DOHH2 (cell line): Measurements from ENCODE around the gene HOXA1.
A peak's percentile ranks its signal among the peaks of the same experiment; 100 is the strongest.

Source experiments
- H3F3A ChIP-seq: fragments of 200-600 bp; sonication (generic), shearing (Covaris generic); 2 replicates; pipeline ENCODE4 v1.6.0; 2016; ENCODE audit warnings: antibody characterized with exemption, mild to moderate bottlenecking; ENCODE audit not compliant: control insufficient read depth, insufficient read depth
- H3K27ac ChIP-seq: fragments of 200-600 bp; sonication (generic); 2 replicates; pipeline ENCODE4 v1.5.1; 2014; ENCODE audit warnings: low read depth, mild to moderate bottlenecking, low read length, moderate library complexity
- H3K27me3 ChIP-seq: fragments of 200-600 bp; sonication (generic); 2 replicates; pipeline ENCODE4 v1.6.1; 2014; ENCODE audit warnings: mild to moderate bottlenecking, low read length, mixed read lengths; ENCODE audit not compliant: control insufficient read depth
- H3K36me3 ChIP-seq: fragments of 200-600 bp; sonication (generic); 2 replicates; pipeline ENCODE4 v1.6.1; 2014; ENCODE audit warnings: mild to moderate bottlenecking, low read length, moderate library complexity, mixed read lengths; ENCODE audit not compliant: control insufficient read depth
- H3K4me1 ChIP-seq: fragments of 200-600 bp; sonication (generic); 2 replicates; pipeline ENCODE4 v1.6.1; 2014; ENCODE audit warnings: mild to moderate bottlenecking, low read length, mixed read lengths; ENCODE audit not compliant: control insufficient read depth
- H3K4me2 ChIP-seq: fragments of 200-600 bp; sonication (generic); 2 replicates; pipeline ENCODE4 v1.6.0; 2014; ENCODE audit warnings: mild to moderate bottlenecking, low read length, moderate library complexity
- H3K4me3 ChIP-seq: fragments of 200-600 bp; sonication (generic); 2 replicates; pipeline ENCODE4 v1.5.1; 2014; ENCODE audit warnings: mild to moderate bottlenecking, low read length, mixed read lengths
- H3K79me2 ChIP-seq: fragments of 200-600 bp; sonication (generic); 2 replicates; pipeline ENCODE4 v1.6.1; 2014; ENCODE audit warnings: mild to moderate bottlenecking, low read length, mixed read lengths; ENCODE audit not compliant: control insufficient read depth
- H3K9me2 ChIP-seq: fragments of 200-600 bp; sonication (generic); replicated peaks from 2 replicates; pipeline ENCODE4 v1.6.1; 2014; ENCODE audit warnings: mild to moderate bottlenecking, low read length, mixed read lengths; ENCODE audit not compliant: control insufficient read depth
- H3K9me3 ChIP-seq: fragments of 200-600 bp; sonication (generic); 2 replicates; pipeline ENCODE4 v1.6.1; 2014; ENCODE audit warnings: antibody characterized with exemption, low read length, mixed read lengths; ENCODE audit not compliant: control insufficient read depth, insufficient read depth
- H4K20me1 ChIP-seq: fragments of 200-600 bp; sonication (generic); 2 replicates; pipeline ENCODE4 v1.6.0; 2014; ENCODE audit warnings: low read depth, mild to moderate bottlenecking, antibody characterized with exemption, low read length, moderate library complexity; ENCODE audit not compliant: control insufficient read depth, insufficient read depth
- CTCF ChIP-seq: fragments of 200-600 bp; sonication (generic); IDR thresholded peaks from one replicate; pipeline ENCODE4 v1.5.1; 2014; ENCODE audit warnings: antibody characterized with exemption, mild to moderate bottlenecking, low read depth, low read length; ENCODE audit not compliant: poor library complexity, severe bottlenecking
- EZH2phosphoT487 ChIP-seq: fragments of 200-600 bp; sonication (generic); IDR thresholded peaks from 2 replicates; pipeline ENCODE4 v1.6.1; 2017; ENCODE audit warnings: borderline replicate concordance, mild to moderate bottlenecking, antibody characterized with exemption, low read length, moderate library complexity, mixed read lengths

Gene HOXA1

GRCh38 chr7:27093184-27093895 is 2.5 kb downstream of the HOXA1 start:
- Histone ChIP-seq H3K4me1 (peaks cover 36% of the 10 kb centered on the region), H3K27me3 (peaks cover 31% of the 10 kb centered on the region)

GRCh38 chr7:27092819-27093110 is 3.0 kb downstream of the HOXA1 start:
- Histone ChIP-seq H3K4me3 (no peak overlapping the region), H3K36me3 (no peaks in the 10 kb centered on the region), H3K9me3 (no peaks in the 10 kb centered on the region), H3K27me3 (peaks cover 31% of the 10 kb centered on the region), H3K4me2 (0 out of 2 replicates have a peak overlapping the region, but pooled peaks have one; percentile 10), H3K9me2 (no peaks in the 10 kb centered on the region), H3F3A (no peaks in the 10 kb centered on the region), H3K79me2 (peaks cover 12% of the 10 kb centered on the region), H3K27ac (no peak overlapping the region), H3K4me1 (peaks cover 36% of the 10 kb centered on the region), H4K20me1 (no peaks in the 10 kb centered on the region)
- no peak for TF ChIP-seq CTCF
- no peak for TF ChIP-seq EZH2phosphoT487

More at GRCh38 chr7:27093184-27093895, 2.5 kb downstream of the HOXA1 start:
- no peak overlapping the region for H3K27ac ChIP-seq
- no peak overlapping the region for H3K4me2 ChIP-seq
- H3K9me2 ChIP-seq, result no peaks in the 10 kb centered on the region
- no peaks in the 10 kb centered on the region for H3K36me3 ChIP-seq
- H3K4me3 ChIP-seq, result no peak overlapping the region
- H3F3A ChIP-seq, result no peaks in the 10 kb centered on the region
- H3K79me2 ChIP-seq, result peaks cover 15% of the 10 kb centered on the region
- TF ChIP-seq CTCF (no peak), EZH2phosphoT487 (no peak)
- H4K20me1 ChIP-seq, result no peaks in the 10 kb centered on the region
- H3K9me3 ChIP-seq, result no peaks in the 10 kb centered on the region

- peak; percentile 15; the same call in 1 of the 2 replicates for TF ChIP-seq EZH2phosphoT487
- no peak for TF ChIP-seq CTCF
- H3K4me2 ChIP-seq, result peak overlapping the region; percentile 10; the same call in 1 of the 2 replicates
- H3K79me2 ChIP-seq, result peaks cover 8% of the 10 kb centered on the region
- no peaks in the 10 kb centered on the region for H3K9me2 ChIP-seq
- no peaks in the 10 kb centered on the region for H4K20me1 ChIP-seq
- H3K4me3 ChIP-seq, result no peak overlapping the region
- no peaks in the 10 kb centered on the region for H3F3A ChIP-seq
- H3K27me3 ChIP-seq, result peaks cover 31% of the 10 kb centered on the region
- no peaks in the 10 kb centered on the region for H3K9me3 ChIP-seq
- H3K36me3 ChIP-seq, result no peaks in the 10 kb centered on the region
- peaks cover 31% of the 10 kb centered on the region for H3K4me1 ChIP-seq
- H3K27ac ChIP-seq, result no peak overlapping the region
Observed at GRCh38 chr7:27091941-27092818, 3.6 kb downstream of the HOXA1 start.
